Measurements from ENCODE around the gene OR2A12.

The OR2A12 gene

DNA sequence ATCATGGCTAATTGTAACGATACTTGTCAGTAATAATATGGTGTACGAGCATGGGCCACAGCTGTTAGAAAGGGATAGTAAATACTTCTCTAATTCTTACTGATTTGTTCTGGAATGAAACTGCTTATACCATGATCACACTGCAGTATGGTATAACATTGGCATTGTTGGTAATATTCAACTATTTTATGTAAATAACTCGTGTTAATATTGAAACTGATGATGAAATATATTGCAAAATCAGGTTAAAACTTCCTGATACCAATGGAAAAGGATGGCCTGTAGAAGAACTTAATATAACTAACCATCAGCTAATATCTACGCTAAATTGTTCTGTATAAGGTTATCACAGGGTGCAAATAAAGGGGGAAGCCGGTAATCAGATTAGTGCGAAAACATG is 47.2 kb downstream of the OR2A12 start:
- TF ChIP-seq CTCF (IDR thresholded peaks at IDR 0.05; ENCODE audit: low read depth, low read length), result no peak
- DNase-seq, result no peak
- Histone ChIP-seq H3K4me3 (ENCODE audit: low read depth, low read length) (no peak overlapping the region), H3K27me3 (ENCODE audit: insufficient read depth, low read depth, severe bottlenecking) (no peaks in the 10 kb centered on the region), H3K9me3 (ENCODE audit: severe bottlenecking) (no peaks in the 10 kb centered on the region), H3K27ac (no peak overlapping the region), H3K36me3 (no peaks in the 10 kb centered on the region)

DNA sequence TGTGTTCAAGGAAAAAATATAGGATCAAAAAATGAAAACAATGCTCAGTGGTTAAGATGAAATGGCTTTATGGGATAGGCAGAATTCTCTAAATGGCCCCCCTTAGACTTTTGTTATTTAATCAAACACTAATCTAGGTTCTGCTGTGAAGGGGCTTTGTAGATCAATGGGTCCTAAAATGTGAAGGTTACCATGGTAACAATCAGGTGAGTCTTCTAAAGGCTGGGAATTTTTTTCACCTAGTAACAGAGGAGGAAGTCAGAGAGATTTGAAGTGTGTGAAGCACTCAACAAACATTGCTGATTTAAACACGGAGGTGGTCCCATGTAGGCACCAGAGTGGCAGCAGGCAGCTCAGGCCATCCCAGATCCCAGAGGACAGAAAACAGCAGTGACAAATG is 48.0 kb downstream of the OR2A12 start:
- DNase-seq, result no peak
- no peaks in the 10 kb centered on the region for H3K36me3 ChIP-seq
- no peak for TF ChIP-seq CTCF (IDR thresholded peaks at IDR 0.05; ENCODE audit: low read depth, low read length)

GRCh38 chr7:144137501-144137900 is 51.4 kb downstream of the OR2A12 start:
- H3K27me3 ChIP-seq (ENCODE audit: insufficient read depth, low read depth, severe bottlenecking), result no peaks in the 10 kb centered on the region
- no peaks in the 10 kb centered on the region for H3K9me3 ChIP-seq (ENCODE audit: severe bottlenecking)
- no peak overlapping the region for H3K27ac ChIP-seq
- no peaks in the 10 kb centered on the region for H3K36me3 ChIP-seq
- no peak for DNase-seq
- no peak overlapping the region for H3K4me3 ChIP-seq (ENCODE audit: low read depth, low read length)
- TF ChIP-seq CTCF (IDR thresholded peaks at IDR 0.05; ENCODE audit: low read depth, low read length), result no peak

More for the DNA sequence above, 48.0 kb downstream of the OR2A12 start:
- Histone ChIP-seq H3K27ac (no peak overlapping the region), H3K27me3 (ENCODE audit: insufficient read depth, low read depth, severe bottlenecking) (no peaks in the 10 kb centered on the region), H3K4me3 (ENCODE audit: low read depth, low read length) (no peak overlapping the region), H3K9me3 (ENCODE audit: severe bottlenecking) (no peaks in the 10 kb centered on the region)

GRCh38 chr7:144142187-144142586 is 56.1 kb downstream of the OR2A12 start:
- Histone ChIP-seq H3K27ac (no peak overlapping the region), H3K9me3 (ENCODE audit: severe bottlenecking) (no peaks in the 10 kb centered on the region), H3K27me3 (ENCODE audit: insufficient read depth, low read depth, severe bottlenecking) (no peaks in the 10 kb centered on the region), H3K36me3 (no peaks in the 10 kb centered on the region), H3K4me3 (ENCODE audit: low read depth, low read length) (no peak overlapping the region)
- DNase-seq, result no peak
- TF ChIP-seq CTCF (IDR thresholded peaks at IDR 0.05; ENCODE audit: low read depth, low read length), result no peak

DNA sequence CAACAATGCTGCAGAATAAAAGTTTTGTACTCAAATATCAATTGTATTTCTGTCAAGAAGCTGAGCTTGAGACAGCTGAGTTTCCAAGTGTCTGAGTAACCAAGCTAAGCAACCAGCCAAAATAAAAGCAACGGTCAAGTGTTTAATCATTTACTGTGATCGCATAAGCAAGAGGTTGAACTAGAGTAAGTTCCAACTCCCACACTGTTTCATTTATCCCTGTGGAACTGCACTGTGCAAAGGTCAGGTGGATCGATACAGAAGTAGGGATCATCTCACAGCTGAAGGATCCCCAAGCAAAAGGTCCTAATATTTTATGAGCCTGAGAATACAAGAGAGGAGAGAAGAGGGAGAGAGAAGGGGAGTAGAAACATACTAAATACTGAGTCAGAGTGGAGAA is 58.3 kb downstream of the OR2A12 start:
- peaks cover 7% of the 10 kb centered on the region for H3K9me3 ChIP-seq (ENCODE audit: severe bottlenecking)
- no peak overlapping the region for H3K4me3 ChIP-seq (ENCODE audit: low read depth, low read length)
- no peaks in the 10 kb centered on the region for H3K36me3 ChIP-seq
- TF ChIP-seq CTCF (IDR thresholded peaks at IDR 0.05; ENCODE audit: low read depth, low read length), result no peak
- no peak for DNase-seq
- H3K27ac ChIP-seq, result no peak overlapping the region
- H3K27me3 ChIP-seq (ENCODE audit: insufficient read depth, low read depth, severe bottlenecking), result no peaks in the 10 kb centered on the region

- H3K9me3 ChIP-seq (ENCODE audit: severe bottlenecking), result peaks cover 7% of the 10 kb centered on the region
- no peak overlapping the region for H3K27ac ChIP-seq
- no peak for TF ChIP-seq CTCF (IDR thresholded peaks at IDR 0.05; ENCODE audit: low read depth, low read length)
- H3K36me3 ChIP-seq, result no peaks in the 10 kb centered on the region
- H3K4me3 ChIP-seq (ENCODE audit: low read depth, low read length), result no peak overlapping the region
- H3K27me3 ChIP-seq (ENCODE audit: insufficient read depth, low read depth, severe bottlenecking), result no peaks in the 10 kb centered on the region
- DNase-seq, result no peak
Observed at GRCh38 chr7:144148224-144148827, 62.2 kb downstream of the OR2A12 start.
